Endothelial cell of umbilical vein (primary cell): ENCODE data around the gene CNIH2. TPM values are rescaled to one million over a fixed set of nuclear protein-coding genes. Genes with fewer than 3 reads are reported as not detected.

Experiments used
- BruUV-seq: library from RNA; stranded (reverse); fragments of 400-500 nt; replicated peaks from 2 replicates; lab custom pipeline; 2021; lab: Mats Ljungman, UMichigan
- CTCF ChIA-PET: fragments of 300-600, 350-600 bp; sonication (Branson Sonifier 250); formaldehyde crosslinking; loops from one replicate; lab custom pipeline; 2021; ENCODE audit warnings: antibody characterized with exemption, inconsistent platforms; lab: Charles Lee
- POLR2A ChIA-PET: fragments of 300-600, 350-600 bp; sonication (Branson Sonifier 250); formaldehyde crosslinking; loops from one replicate; lab custom pipeline; 2021; ENCODE audit warnings: antibody characterized with exemption, inconsistent platforms; lab: Charles Lee
- DNase-seq: peaks from one replicate; pipeline ENCODE4 v3.0.0-alpha.2; 2011; ENCODE audit warnings: low read depth, low spot score
- FAIRE-seq: peaks from 2 replicates; lab custom pipeline; 2011; peaks lifted over from hg19 to GRCh38; lab: Jason Lieb, UNC
- H2AFZ ChIP-seq: 2 replicates; pipeline ENCODE4 v1.6.0; 2012; ENCODE audit warnings: low read depth, low read length, control low read depth, inconsistent platforms
- H3K27ac ChIP-seq: 2 replicates; pipeline ENCODE4 v1.5.1; 2011; ENCODE audit warnings: low read depth, mild to moderate bottlenecking, control low read depth, low read length, moderate library complexity; ENCODE audit not compliant: insufficient read depth
- H3K27me3 ChIP-seq, 2 experiments: 2 replicates each; pipeline versions ENCODE4 v1.6.0 to v1.6.1; 2011; ENCODE audit warnings: low read length in 2 of 2, mixed read lengths in 1 of 2; ENCODE audit not compliant: control insufficient read depth in 2 of 2, insufficient read depth in 2 of 2
- H3K36me3 ChIP-seq, 2 experiments: 2 replicates in 1 of 2; 3 replicates in 1 of 2; pipeline ENCODE4 v1.5.1; 2011; ENCODE audit warnings: low read length in 2 of 2, mild to moderate bottlenecking in 1 of 2, moderate library complexity in 1 of 2; ENCODE audit not compliant: control insufficient read depth in 2 of 2, insufficient read depth in 2 of 2; ENCODE audit errors: extremely low read depth in 1 of 2
- H3K4me1 ChIP-seq: 3 replicates; pipeline ENCODE4 v1.5.1; 2011; ENCODE audit warnings: mild to moderate bottlenecking, low read length; ENCODE audit not compliant: control insufficient read depth, insufficient read depth; ENCODE audit errors: extremely low read depth
- H3K4me2 ChIP-seq: 2 replicates; pipeline ENCODE4 v1.6.1; 2011; ENCODE audit warnings: low read length, control low read depth, mixed read lengths; ENCODE audit not compliant: insufficient read depth
- H3K4me3 ChIP-seq, 3 experiments: fragments of 200-600 bp in 1 of 3; sonication (generic), shearing (Covaris generic) in 1 of 3; replicated peaks in 1 of 3; 2 replicates each; pipeline ENCODE4 v1.5.1; 2011 to 2016; ENCODE audit warnings: control low read depth in 3 of 3, low read length in 3 of 3, mild to moderate bottlenecking in 2 of 3, inconsistent platforms in 1 of 3, low read depth in 1 of 3, moderate library complexity in 1 of 3; ENCODE audit not compliant: insufficient read depth in 1 of 3
- H3K79me2 ChIP-seq: 2 replicates; pipeline ENCODE4 v1.6.0; 2012; ENCODE audit warnings: low read length, inconsistent platforms; ENCODE audit not compliant: control insufficient read depth, insufficient read depth
- H3K9ac ChIP-seq: replicated peaks from 2 replicates; pipeline ENCODE3; 2011; ENCODE audit warnings: low read length, control low read depth; ENCODE audit not compliant: insufficient read depth; ENCODE audit errors: extremely low read depth
- H3K9me1 ChIP-seq: replicated peaks from 3 replicates; pipeline ENCODE4 v1.6.0; 2011; ENCODE audit warnings: mild to moderate bottlenecking, low read length; ENCODE audit not compliant: control insufficient read depth, insufficient read depth; ENCODE audit errors: extremely low read depth
- H3K9me3 ChIP-seq: replicated peaks from 2 replicates; pipeline ENCODE4 v1.5.1; 2012; ENCODE audit warnings: low read length, inconsistent platforms; ENCODE audit not compliant: control insufficient read depth, insufficient read depth
- H4K20me1 ChIP-seq: replicated peaks from 2 replicates; pipeline ENCODE3; 2011; ENCODE audit warnings: mild to moderate bottlenecking, low read length; ENCODE audit not compliant: control insufficient read depth, insufficient read depth; ENCODE audit errors: extremely low read depth
- CTCF ChIP-seq, 2 donors: IDR thresholded peaks; 1 replicate in 1 of 2; 2 replicates in 1 of 2; pipeline ENCODE4 v1.5.1; 2011; ENCODE audit warnings: low read length in 2 of 2, mild to moderate bottlenecking in 2 of 2, moderate library complexity in 2 of 2, control low read depth in 1 of 2, inconsistent platforms in 1 of 2, low read depth in 1 of 2; ENCODE audit not compliant: insufficient read depth in 1 of 2; ENCODE audit errors: extremely low read depth in 1 of 2
- EZH2 ChIP-seq: IDR thresholded peaks from 2 replicates; pipeline ENCODE4 v1.6.1; 2012; ENCODE audit warnings: borderline replicate concordance, low read depth, mild to moderate bottlenecking, moderate library complexity, low read length, inconsistent platforms; ENCODE audit not compliant: severe bottlenecking
- FOS ChIP-seq: IDR thresholded peaks from 2 replicates; pipeline ENCODE4 v1.6.1; 2011; ENCODE audit warnings: mild to moderate bottlenecking, low read length, moderate library complexity, borderline replicate concordance; ENCODE audit not compliant: insufficient read depth
- MAX ChIP-seq: IDR thresholded peaks from 2 replicates; pipeline ENCODE4 v1.6.1; 2011; ENCODE audit not compliant: insufficient read depth, insufficient read length
- MYC ChIP-seq: IDR thresholded peaks from one replicate; pipeline ENCODE4 v1.6.1; 2011; ENCODE audit warnings: mild to moderate bottlenecking, low read depth, low read length
- POLR2A ChIP-seq: IDR thresholded peaks from 2 replicates; pipeline ENCODE4 v1.6.1; 2012; ENCODE audit warnings: low read depth, mild to moderate bottlenecking, control low read depth, low read length
- POLR2AphosphoS5 ChIP-seq: IDR thresholded peaks from 2 replicates; pipeline ENCODE4 v1.6.1; 2012; ENCODE audit warnings: low read depth, mild to moderate bottlenecking, control low read depth, low read length, moderate library complexity; ENCODE audit not compliant: insufficient read depth
- dilution Hi-C: fragments of 300-500 bp; cut with MboI; formaldehyde crosslinking; loops from one replicate; pipeline ENCODE4 v1.15.0; 2019; ENCODE audit warnings: low sequenced_read_pairs; ENCODE audit not compliant: extremely low pct_ligation_motif_present
- intact Hi-C: fragments of 100-400 bp; cut with micrococcal nuclease; formaldehyde crosslinking; loops from one replicate; pipeline ENCODE4 v1.10.0; 2022
- polyA plus RNA-seq, 4 experiments: library from polyadenylated mRNA; depleted of rRNA in 3 of 4; stranded (reverse) in 3 of 4; unstranded in 1 of 4; fragments of >200 nt; gene quantifications; 2 replicates each; pipeline versions ENCODE4 v1.2.1 to v1.2.3, GENCODE V29; 2011 to 2012; ENCODE audit warnings: missing spikeins in 1 of 4
- total RNA-seq: library from RNA; stranded (reverse); gene quantifications from 2 replicates; pipeline ENCODE4 v1.2.3, GENCODE V29; 2021

The CNIH2 gene
- total and polyA plus RNA-seq, 2 donors (not counting 3 experiments of a cell fraction or from before 2014, with no cell fraction given) = 0.46 to 1.2 TPM

- H3K4me3 ChIP-seq = no peak overlapping the region
- ChIA-PET CTCF (interaction anchor here (6.2 kb wide), 1 partner anchor 10 kb away, joined by 53 read pairs; no protein-coding TSS in a partner anchor), POLR2A (no interaction called here)
- no peak overlapping the region for H2AFZ ChIP-seq
- H3K27me3 ChIP-seq = no peaks in the 10 kb centered on the region
- no TSS peak for BruUV-seq
- H3K9me1 ChIP-seq = no peaks in the 10 kb centered on the region
- no peaks in the 10 kb centered on the region for H4K20me1 ChIP-seq
- H3K9ac ChIP-seq = no peak overlapping the region
- no peaks in the 10 kb centered on the region for H3K9me3 ChIP-seq
- H3K79me2 ChIP-seq = peaks cover 28% of the 10 kb centered on the region
- H3K4me1 ChIP-seq = peaks cover 12% of the 10 kb centered on the region
- FAIRE-seq = no peak
- H3K36me3 ChIP-seq = peaks cover 14 to 40% of the 10 kb centered on the region in 2 experiments
- intact Hi-C loops (no loop called here), dilution Hi-C loops (no loop called here)
- DNase-seq = no peak
- no peak for TF ChIP-seq EZH2
- no peak for TF ChIP-seq CTCF (IDR thresholded peaks at IDR 0.05; ENCODE audit: extremely low read depth in 1 of 2, insufficient read depth in 1 of 2, low read depth in 1 of 2, low read length in 2 of 2)
- no peak for TF ChIP-seq POLR2A
- no peak for TF ChIP-seq MAX
- H3K27ac ChIP-seq = no peak overlapping the region
- no peak overlapping the region for H3K4me2 ChIP-seq
Measured at GRCh38 chr11:66271816-66272215, 6.2 kb upstream of the CNIH2 start.

- no peaks in the 10 kb centered on the region for H3K9me3 ChIP-seq
- H3K79me2 ChIP-seq = peaks cover 28% of the 10 kb centered on the region
- H3K27ac ChIP-seq = no peak overlapping the region
- dilution Hi-C loops (no loop called here), intact Hi-C loops (no loop called here)
- TF ChIP-seq MYC (no peak), FOS (no peak), POLR2AphosphoS5 (no peak), EZH2 (no peak), CTCF (IDR thresholded peaks at IDR 0.05; ENCODE audit: extremely low read depth in 1 of 2, insufficient read depth in 1 of 2, low read depth in 1 of 2, low read length in 2 of 2) (no peak), MAX (no peak)
- no peaks in the 10 kb centered on the region for H3K27me3 ChIP-seq
- H3K36me3 ChIP-seq = peaks cover 14 to 40% of the 10 kb centered on the region in 2 experiments
- CTCF ChIA-PET = interaction anchor here (0.9 to 6.2 kb wide), 3 partner anchors 9 to 50 kb away, joined by 3 to 53 read pairs (median 12); no protein-coding TSS in a partner anchor
- no peaks in the 10 kb centered on the region for H4K20me1 ChIP-seq
- H2AFZ ChIP-seq = no peak overlapping the region
- no peak overlapping the region for H3K9ac ChIP-seq
- no peak overlapping the region for H3K4me2 ChIP-seq
- H3K4me3 ChIP-seq = no peak overlapping the region
- H3K4me1 ChIP-seq = peaks cover 12% of the 10 kb centered on the region
- no peaks in the 10 kb centered on the region for H3K9me1 ChIP-seq
- POLR2A ChIA-PET = interaction anchor here (0.6 kb wide), 1 partner anchor 375 kb away, joined by 3 read pairs; no protein-coding TSS in a partner anchor
- FAIRE-seq = no peak
- BruUV-seq = no TSS peak
- no peak for DNase-seq
Measured at GRCh38 chr11:66272596-66272995, 5.4 kb upstream of the CNIH2 start.
